Caco-2 (cell line): ENCODE results near the gene HACE1. TPM values are rescaled to one million over a fixed set of nuclear protein-coding genes. Genes with fewer than 3 reads are reported as not detected.

ENCODE experiments used
- BruUV-seq: library from RNA; stranded (reverse); fragments of 400-500 nt; replicated peaks from 2 replicates; lab custom pipeline; 2021; lab: Mats Ljungman, UMichigan
- CTCF ChIA-PET: fragments of 300-600 bp; sonication (Branson Sonifier 250); formaldehyde crosslinking; loops from one replicate; lab custom pipeline; 2022; ENCODE audit warnings: antibody characterized with exemption; lab: Charles Lee
- POLR2A ChIA-PET: fragments of 300-600 bp; sonication (Branson Sonifier 250); formaldehyde crosslinking; loops from one replicate; lab custom pipeline; 2022; ENCODE audit warnings: antibody characterized with exemption; lab: Charles Lee
- DNase-seq, 2 experiments: peaks; one replicate each; pipeline versions ENCODE4 v3.0.0 to v3.0.0-alpha.2; 2020 to 2022
- H3K27me3 ChIP-seq: replicated peaks from 2 replicates; pipeline ENCODE4 v1.6.0; 2011; ENCODE audit warnings: low read length; ENCODE audit not compliant: control insufficient read depth, insufficient read depth
- H3K36me3 ChIP-seq: 2 replicates; pipeline ENCODE4 v1.5.1; 2011; ENCODE audit warnings: low read length; ENCODE audit not compliant: control insufficient read depth, insufficient read depth
- H3K4me1 ChIP-seq: fragments of 250-450 bp; sonication (Bioruptor Pico); 2 replicates; pipeline ENCODE4 v1.5.1; 2020; ENCODE audit warnings: mild to moderate bottlenecking
- H3K4me3 ChIP-seq: 2 replicates; pipeline ENCODE4 v1.5.1; 2011; ENCODE audit warnings: low read depth, mild to moderate bottlenecking, control low read depth, low read length
- H3K9me3 ChIP-seq: fragments of 250-450 bp; sonication (Bioruptor Pico); 2 replicates; pipeline ENCODE4 v1.5.1; 2020; ENCODE audit warnings: mild to moderate bottlenecking, moderate library complexity
- H3K27ac Mint-ChIP-seq: one replicate; pipeline ENCODE4 v1.8.0; 2022; ENCODE audit warnings: mixed read lengths; ENCODE audit not compliant: unreplicated experiment
- H3K27me3 Mint-ChIP-seq: one replicate; pipeline ENCODE4 v1.8.0; 2022; ENCODE audit warnings: mixed read lengths; ENCODE audit not compliant: insufficient read depth, unreplicated experiment
- H3K36me3 Mint-ChIP-seq: one replicate; pipeline ENCODE4 v1.8.0; 2022; ENCODE audit warnings: mild to moderate bottlenecking, mixed read lengths; ENCODE audit not compliant: insufficient read depth, unreplicated experiment
- H3K4me1 Mint-ChIP-seq: one replicate; pipeline ENCODE4 v1.8.0; 2022; ENCODE audit warnings: low read depth, mixed read lengths; ENCODE audit not compliant: unreplicated experiment
- H3K4me3 Mint-ChIP-seq: one replicate; pipeline ENCODE4 v1.8.0; 2022; ENCODE audit warnings: mild to moderate bottlenecking, moderate library complexity, mixed read lengths; ENCODE audit not compliant: unreplicated experiment
- H3K9me3 Mint-ChIP-seq: one replicate; pipeline ENCODE4 v1.8.0; 2022; ENCODE audit warnings: mixed read lengths; ENCODE audit not compliant: unreplicated experiment
- CTCF ChIP-seq, 2 experiments: fragments of 200-600 bp in 1 of 2; IDR thresholded peaks; 1 replicate in 1 of 2; 2 replicates in 1 of 2; pipeline versions ENCODE4 v1.5.1 to v1.8.0; 2011 to 2022; ENCODE audit warnings: antibody characterized with exemption in 1 of 2, control low read depth in 1 of 2, inconsistent platforms in 1 of 2, low read depth in 1 of 2, low read length in 1 of 2, mild to moderate bottlenecking in 1 of 2, moderate library complexity in 1 of 2; ENCODE audit not compliant: insufficient read depth in 1 of 2, severe bottlenecking in 1 of 2, unreplicated experiment in 1 of 2
- intact Hi-C: fragments of 100-400 bp; cut with micrococcal nuclease; formaldehyde crosslinking; loops from one replicate; pipeline ENCODE4 v1.10.0; 2022; ENCODE audit not compliant: unreplicated experiment
- total RNA-seq: library from RNA; stranded (reverse); gene quantifications from 2 replicates; pipeline ENCODE4 v1.2.3, GENCODE V29; 2022

HACE1 gene
- total RNA-seq, 1 experiment from 2014 or later: 10.0 TPM

- no peak for TF ChIP-seq CTCF (IDR thresholded peaks at IDR 0.05; ENCODE audit: insufficient read depth in 1 of 2, low read depth in 1 of 2, low read length in 1 of 2, severe bottlenecking in 1 of 2, unreplicated experiment in 1 of 2)
- peaks cover 10% of the 10 kb centered on the region for H3K4me1 ChIP-seq
- no peak for DNase-seq
- no peaks in the 10 kb centered on the region for H3K36me3 ChIP-seq
- H3K4me3 ChIP-seq: no peak overlapping the region
- H3K27me3 ChIP-seq: no peaks in the 10 kb centered on the region
- Mint-ChIP-seq H3K4me3 (no peak overlapping the region), H3K4me1 (no peaks in the 10 kb centered on the region), H3K27ac (no peak overlapping the region), H3K9me3 (no peaks in the 10 kb centered on the region), H3K36me3 (no peaks in the 10 kb centered on the region), H3K27me3 (no peaks in the 10 kb centered on the region)
- POLR2A ChIA-PET: no interaction called here
- intact Hi-C loops: no loop called here
- H3K9me3 ChIP-seq: no peaks in the 10 kb centered on the region
- CTCF ChIA-PET: no interaction called here
- BruUV-seq: no TSS peak
Measured at GRCh38 chr6:104710543-104711335, 149.0 kb downstream of the HACE1 start.

- no peaks in the 10 kb centered on the region for H3K36me3 Mint-ChIP-seq
- H3K4me3 ChIP-seq: no peak overlapping the region
- H3K4me1 Mint-ChIP-seq: no peaks in the 10 kb centered on the region
- no peak for DNase-seq
- no peaks in the 10 kb centered on the region for H3K27me3 Mint-ChIP-seq
- no peaks in the 10 kb centered on the region for H3K9me3 Mint-ChIP-seq
- CTCF ChIA-PET: no interaction called here
- no peak overlapping the region for H3K27ac Mint-ChIP-seq
- intact Hi-C loops: no loop called here
- H3K36me3 ChIP-seq: no peaks in the 10 kb centered on the region
- H3K9me3 ChIP-seq: no peaks in the 10 kb centered on the region
- no TSS peak for BruUV-seq
- H3K27me3 ChIP-seq: no peaks in the 10 kb centered on the region
- H3K4me3 Mint-ChIP-seq: no peak overlapping the region
- POLR2A ChIA-PET: no interaction called here
- no peaks in the 10 kb centered on the region; the same call in 1 of the 2 replicates for H3K4me1 ChIP-seq
- no peak for TF ChIP-seq CTCF (IDR thresholded peaks at IDR 0.05; ENCODE audit: insufficient read depth in 1 of 2, low read depth in 1 of 2, low read length in 1 of 2, severe bottlenecking in 1 of 2, unreplicated experiment in 1 of 2)
Measured at GRCh38 chr6:104705916-104706442, 153.7 kb downstream of the HACE1 start.

GRCh38 chr6:104705095-104705707 is 154.5 kb downstream of the HACE1 start:
- TF ChIP-seq CTCF (IDR thresholded peaks at IDR 0.05; ENCODE audit: insufficient read depth in 1 of 2, low read depth in 1 of 2, low read length in 1 of 2, severe bottlenecking in 1 of 2, unreplicated experiment in 1 of 2): no peak
- H3K27me3 Mint-ChIP-seq: no peaks in the 10 kb centered on the region
- CTCF ChIA-PET: no interaction called here
- no peak overlapping the region for H3K27ac Mint-ChIP-seq
- H3K4me1 Mint-ChIP-seq: no peaks in the 10 kb centered on the region
- intact Hi-C loops: no loop called here
- no peak overlapping the region for H3K4me3 Mint-ChIP-seq
- Histone ChIP-seq H3K4me1 (no peaks in the 10 kb centered on the region), H3K36me3 (no peaks in the 10 kb centered on the region), H3K9me3 (no peaks in the 10 kb centered on the region), H3K4me3 (no peak overlapping the region), H3K27me3 (no peaks in the 10 kb centered on the region)
- POLR2A ChIA-PET: no interaction called here
- H3K9me3 Mint-ChIP-seq: no peaks in the 10 kb centered on the region
- H3K36me3 Mint-ChIP-seq: no peaks in the 10 kb centered on the region
- BruUV-seq: no TSS peak
- no peak for DNase-seq
